OCI-LY7 (cell line): ENCODE measurements around the gene THAP4. TPM values are rescaled to one million over a fixed set of nuclear protein-coding genes. Genes with fewer than 3 reads are reported as not detected.

Experiments used
- BruUV-seq: library from RNA; stranded (reverse); fragments of 400-500 nt; replicated peaks from 2 replicates; lab custom pipeline; 2021; lab: Mats Ljungman, UMichigan
- CTCF ChIA-PET: fragments of 300-600 bp; sonication (Branson Sonifier 250); formaldehyde crosslinking; loops from one replicate; lab custom pipeline; 2022; ENCODE audit warnings: antibody characterized with exemption; ENCODE audit not compliant: unreplicated experiment; lab: Charles Lee
- POLR2A ChIA-PET: fragments of 300-600 bp; sonication (Branson Sonifier 250); formaldehyde crosslinking; loops from one replicate; lab custom pipeline; 2022; ENCODE audit warnings: antibody characterized with exemption; lab: Charles Lee
- DNase-seq: peaks from one replicate; pipeline ENCODE4 v3.0.0-alpha.2; 2015; ENCODE audit warnings: low spot score
- H2AFZ ChIP-seq: fragments of 200-600 bp; sonication (generic), shearing (Covaris generic); 2 replicates; pipeline ENCODE4 v1.6.1; 2014; ENCODE audit warnings: mild to moderate bottlenecking, antibody characterized with exemption, low read length, moderate library complexity
- H3K27ac ChIP-seq: fragments of 200-600 bp; sonication (generic); 2 replicates; pipeline ENCODE4 v1.5.1; 2014; ENCODE audit warnings: mixed run types, low read depth, mild to moderate bottlenecking, moderate library complexity, low read length, inconsistent platforms; ENCODE audit not compliant: poor library complexity, severe bottlenecking
- H3K36me3 ChIP-seq: fragments of 200-600 bp; sonication (generic); 2 replicates; pipeline ENCODE4 v1.6.1; 2014; ENCODE audit warnings: mild to moderate bottlenecking, antibody characterized with exemption, low read length, moderate library complexity, mixed read lengths; ENCODE audit not compliant: insufficient read depth
- H3K4me1 ChIP-seq: fragments of 200-600 bp; sonication (generic); 2 replicates; pipeline ENCODE4 v1.5.1; 2014; ENCODE audit warnings: mild to moderate bottlenecking, low read length; ENCODE audit not compliant: insufficient read depth, poor library complexity, severe bottlenecking
- H3K4me2 ChIP-seq: fragments of 200-600 bp; sonication (generic); 2 replicates; pipeline ENCODE4 v1.6.1; 2014; ENCODE audit warnings: mild to moderate bottlenecking, low read length
- H3K4me3 ChIP-seq: fragments of 200-600 bp; sonication (generic); 2 replicates; pipeline ENCODE4 v1.5.1; 2014; ENCODE audit warnings: mild to moderate bottlenecking, low read depth, low read length; ENCODE audit not compliant: poor library complexity, severe bottlenecking
- H3K79me2 ChIP-seq: fragments of 200-600 bp; sonication (generic); 2 replicates; pipeline ENCODE4 v1.6.1; 2016; ENCODE audit warnings: low read depth, mild to moderate bottlenecking, low read length, moderate library complexity, mixed read lengths; ENCODE audit not compliant: insufficient read depth
- H3K9me2 ChIP-seq: fragments of 200-600 bp; sonication (generic); 2 replicates; pipeline ENCODE4 v1.6.1; 2016; ENCODE audit warnings: mild to moderate bottlenecking, low read length, mixed read lengths; ENCODE audit not compliant: insufficient read depth
- H3K9me3 ChIP-seq: fragments of 200-600 bp; sonication (generic); 2 replicates; pipeline ENCODE4 v1.6.1; 2014; ENCODE audit warnings: mild to moderate bottlenecking, mixed run types, low read length, mixed read lengths
- H4K20me1 ChIP-seq: fragments of 200-600 bp; sonication (generic); 2 replicates; pipeline ENCODE4 v1.6.1; 2014; ENCODE audit warnings: mild to moderate bottlenecking, antibody characterized with exemption, low read length, moderate library complexity, mixed read lengths; ENCODE audit not compliant: insufficient read depth
- EZH2phosphoT487 ChIP-seq: fragments of 200-600 bp; sonication (generic); IDR thresholded peaks from 2 replicates; pipeline ENCODE4 v1.6.1; 2018; ENCODE audit warnings: low read depth, borderline replicate concordance, mild to moderate bottlenecking, mixed run types, antibody characterized with exemption, low read length, moderate library complexity, mixed read lengths
- intact Hi-C: fragments of 100-400 bp; cut with micrococcal nuclease; formaldehyde crosslinking; loops from one replicate; pipeline ENCODE4 v1.10.0; 2022; ENCODE audit not compliant: unreplicated experiment
- total RNA-seq, 2 experiments: library from RNA; depleted of rRNA in 1 of 2; stranded (reverse); fragments of >200 nt in 1 of 2; shearing (Covaris generic) in 1 of 2; gene quantifications; 2 replicates each; pipeline ENCODE4 v1.2.3, GENCODE V29; 2014 to 2022
- TF ChIP-seq, protein P1 (sequence below): fragments of 200-600 bp; sonication (generic); conservative IDR thresholded peaks from 2 replicates; pipeline ENCODE4 v1.5.1; 2014; ENCODE audit warnings: mild to moderate bottlenecking, antibody characterized with exemption, low read length, moderate library complexity, mixed read lengths

The THAP4 gene
- total RNA-seq, 2 experiments from 2014 or later, result 61.6 to 65.6 TPM

DNA sequence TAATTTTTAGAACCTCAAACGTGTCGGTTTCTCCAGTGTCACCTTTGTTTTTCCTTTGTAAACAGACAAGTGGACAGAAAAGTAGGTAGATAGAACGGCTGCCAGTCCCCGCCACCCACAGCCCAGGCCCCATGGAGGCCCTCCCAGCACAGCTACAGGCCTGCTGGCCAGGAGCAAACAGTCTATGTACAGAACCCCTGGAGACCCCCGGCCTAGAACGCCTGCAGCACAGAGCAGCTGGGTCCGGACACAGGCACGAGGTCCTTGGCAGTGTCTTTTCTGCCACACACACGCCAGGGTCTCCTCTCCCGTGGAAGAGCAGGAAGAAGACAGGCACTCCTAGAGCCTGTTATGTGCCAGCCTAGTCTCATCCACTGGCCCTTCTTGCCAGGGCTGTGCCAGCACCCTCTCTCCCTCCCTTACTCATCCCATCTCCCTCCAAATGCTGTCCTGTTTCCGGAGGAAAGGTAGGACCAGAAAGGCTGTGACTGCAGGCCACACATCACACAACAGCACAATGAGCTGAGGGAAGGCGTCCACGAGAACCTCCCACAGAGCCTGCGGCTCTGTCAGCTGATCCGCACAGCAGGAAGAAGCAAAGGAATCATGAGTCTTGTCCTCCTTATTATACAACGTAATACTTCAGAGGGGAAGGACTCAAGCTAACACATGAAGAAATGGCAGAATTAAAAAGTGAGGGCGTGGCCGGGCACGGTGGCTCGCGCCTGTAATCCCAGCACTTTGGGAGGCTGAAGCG lies 42.0 kb upstream of the THAP4 start:
- CTCF ChIA-PET, result interaction anchor here (0.6 kb wide), 1 partner anchor 89 kb away, joined by 4 read pairs; no protein-coding TSS in a partner anchor
- no peak for DNase-seq
- Histone ChIP-seq H3K4me1 (no peaks in the 10 kb centered on the region), H3K4me3 (no peak overlapping the region), H4K20me1 (no peaks in the 10 kb centered on the region), H3K79me2 (peaks cover 14% of the 10 kb centered on the region), H3K27ac (no peak overlapping the region), H3K9me3 (no peaks in the 10 kb centered on the region), H3K36me3 (peaks cover 99% of the 10 kb centered on the region), H3K4me2 (no peak overlapping the region), H3K9me2 (no peaks in the 10 kb centered on the region), H2AFZ (no peak overlapping the region)
- POLR2A ChIA-PET, result interaction anchor here (0.7 kb wide), 1 partner anchor 61 kb away, joined by 5 read pairs; no protein-coding TSS in a partner anchor
- no TSS peak for BruUV-seq
- intact Hi-C loops, result no loop called here
- TF ChIP-seq, protein P1, sequence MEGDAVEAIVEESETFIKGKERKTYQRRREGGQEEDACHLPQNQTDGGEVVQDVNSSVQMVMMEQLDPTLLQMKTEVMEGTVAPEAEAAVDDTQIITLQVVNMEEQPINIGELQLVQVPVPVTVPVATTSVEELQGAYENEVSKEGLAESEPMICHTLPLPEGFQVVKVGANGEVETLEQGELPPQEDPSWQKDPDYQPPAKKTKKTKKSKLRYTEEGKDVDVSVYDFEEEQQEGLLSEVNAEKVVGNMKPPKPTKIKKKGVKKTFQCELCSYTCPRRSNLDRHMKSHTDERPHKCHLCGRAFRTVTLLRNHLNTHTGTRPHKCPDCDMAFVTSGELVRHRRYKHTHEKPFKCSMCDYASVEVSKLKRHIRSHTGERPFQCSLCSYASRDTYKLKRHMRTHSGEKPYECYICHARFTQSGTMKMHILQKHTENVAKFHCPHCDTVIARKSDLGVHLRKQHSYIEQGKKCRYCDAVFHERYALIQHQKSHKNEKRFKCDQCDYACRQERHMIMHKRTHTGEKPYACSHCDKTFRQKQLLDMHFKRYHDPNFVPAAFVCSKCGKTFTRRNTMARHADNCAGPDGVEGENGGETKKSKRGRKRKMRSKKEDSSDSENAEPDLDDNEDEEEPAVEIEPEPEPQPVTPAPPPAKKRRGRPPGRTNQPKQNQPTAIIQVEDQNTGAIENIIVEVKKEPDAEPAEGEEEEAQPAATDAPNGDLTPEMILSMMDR, result no peak
- TF ChIP-seq EZH2phosphoT487, result no peak

GRCh38 chr2:241678307-241678706 lies 41.3 kb upstream of the THAP4 start:
- Histone ChIP-seq H4K20me1 (no peaks in the 10 kb centered on the region), H3K4me3 (no peak overlapping the region), H3K4me2 (no peak overlapping the region), H2AFZ (no peak overlapping the region), H3K9me3 (no peaks in the 10 kb centered on the region), H3K27ac (no peak overlapping the region), H3K4me1 (no peaks in the 10 kb centered on the region), H3K36me3 (peaks cover 99% of the 10 kb centered on the region), H3K79me2 (peaks cover 7% of the 10 kb centered on the region), H3K9me2 (no peaks in the 10 kb centered on the region)
- TF ChIP-seq, protein P1, result no peak
- no peak for TF ChIP-seq EZH2phosphoT487
- CTCF ChIA-PET, result no interaction called here
- no peak for DNase-seq
- POLR2A ChIA-PET, result no interaction called here
- intact Hi-C loops, result no loop called here
- BruUV-seq, result no TSS peak

- no peak overlapping the region for H3K4me3 ChIP-seq
- H3K79me2 ChIP-seq, result no peaks in the 10 kb centered on the region
- H3K27ac ChIP-seq, result no peak overlapping the region
- H2AFZ ChIP-seq, result no peak overlapping the region
- BruUV-seq, result no TSS peak
- intact Hi-C loops, result no loop called here
- H3K36me3 ChIP-seq, result peaks cover 98% of the 10 kb centered on the region
- no peak for DNase-seq
- ChIA-PET POLR2A (no interaction called here), CTCF (no interaction called here)
- no peaks in the 10 kb centered on the region for H3K4me1 ChIP-seq
- no peak overlapping the region for H3K4me2 ChIP-seq
- TF ChIP-seq EZH2phosphoT487, result no peak
- TF ChIP-seq, protein P1, result no peak
- H3K9me3 ChIP-seq, result no peaks in the 10 kb centered on the region
- H3K9me2 ChIP-seq, result no peaks in the 10 kb centered on the region
- no peaks in the 10 kb centered on the region for H4K20me1 ChIP-seq
Observed at GRCh38 chr2:241677392-241677791, 40.4 kb upstream of the THAP4 start.
